Activated CD4-positive, alpha-beta T cell treated with anti-CD3 and anti-CD28 coated beads, Interleukin-2, amount 50 U/mL, for 1 hour (primary cell): Measurements from ENCODE around the gene EDNRA.

Source experiments
- DNase-seq: peaks from one replicate; pipeline ENCODE4 v3.0.0-alpha.2; 2020

EDNRA gene

GRCh38 chr4:147591106-147591505, 110.2 kb downstream of the EDNRA start:
- DNase-seq: no peak

DNA sequence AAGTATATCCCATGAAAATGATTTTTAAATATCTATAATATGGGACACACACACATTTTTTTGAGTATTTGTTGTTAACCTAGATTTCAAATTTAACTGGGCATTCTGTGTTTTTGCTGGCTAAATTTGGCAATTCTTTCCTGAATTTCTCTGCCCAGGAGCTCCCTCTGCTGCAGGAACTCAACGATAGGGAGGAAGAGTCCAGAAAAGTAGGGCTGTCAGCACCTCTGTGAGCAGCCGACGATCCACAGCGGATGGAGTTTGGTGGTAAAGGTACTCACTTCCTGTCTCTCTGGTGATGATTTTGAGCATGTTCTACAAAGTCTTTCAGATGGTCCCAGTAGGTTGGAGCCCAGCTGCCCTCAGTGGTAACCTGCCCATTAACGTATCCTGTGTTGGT, 113.2 kb downstream of the EDNRA start:
- no peak for DNase-seq
